Ovary (tissue), 9 donors: ENCODE data around the gene CLEC2A. TPM values are rescaled to one million over a fixed set of nuclear protein-coding genes. Genes with fewer than 3 reads are reported as not detected.
"Not testable (repeated sequence)": the region's sequence is repeated elsewhere in the genome, so short reads cannot be mapped to it uniquely, and the experiment has no call there.

Experiments used
- DNase-seq, 5 donors: peaks; one replicate each; pipeline ENCODE4 v3.0.0-alpha.2; 2019 to 2020
- H3K27ac ChIP-seq, 2 donors: fragments of 200-600 bp; one replicate each; pipeline versions ENCODE4 v1.5.1 to v1.8.0; 2019 to 2022
- H3K27me3 ChIP-seq: fragments of 200-600 bp; one replicate; pipeline ENCODE4 v1.8.0; 2022
- H3K36me3 ChIP-seq: fragments of 200-600 bp; sonication (generic); one replicate; pipeline ENCODE4 v1.5.1; 2019
- H3K4me1 ChIP-seq: one replicate; pipeline ENCODE4 v1.8.1; 2013; ENCODE audit warnings: mild to moderate bottlenecking, moderate library complexity; ENCODE audit not compliant: insufficient read depth
- H3K4me3 ChIP-seq: fragments of 200-600 bp; sonication (generic); one replicate; pipeline ENCODE4 v1.5.1; 2017
- H3K9me3 ChIP-seq, 2 donors: fragments of 200-600 bp in 1 of 2; sonication (generic) in 1 of 2; one replicate each; pipeline versions ENCODE4 v1.5.1 to v1.8.1; 2013 to 2019; ENCODE audit warnings: mild to moderate bottlenecking in 1 of 2, moderate library complexity in 1 of 2
- CTCF ChIP-seq, 3 donors: fragments of 450-650 bp in 2 of 3; fragments of 200-600 bp in 1 of 3; IDR thresholded peaks; one replicate each; pipeline versions ENCODE4 v1.5.1 to v1.8.0; 2016 to 2022; ENCODE audit warnings: antibody characterized with exemption in 3 of 3, mild to moderate bottlenecking in 1 of 3
- EP300 ChIP-seq: sonication (generic); formaldehyde crosslinking; IDR thresholded peaks from one replicate; pipeline ENCODE4 v1.6.1; 2017; ENCODE audit warnings: antibody characterized with exemption
- POLR2A ChIP-seq: fragments of 450-650 bp; IDR thresholded peaks from one replicate; pipeline ENCODE4 v1.6.1; 2017; ENCODE audit warnings: antibody characterized with exemption, mild to moderate bottlenecking, moderate library complexity
- WGBS, 3 donors: extraction: QIAGEN DNeasy Blood & Tissue Kit in 1 of 3; methylation state at CpG; one replicate each; pipeline versions ENCODE4 v1.1.5 to v1.1.7; 2013 to 2017; 5-methylcytosine and 5-hydroxymethylcytosine counted together
- intact Hi-C, 4 donors: fragments of 100-400 bp; cut with DNase I; formaldehyde crosslinking; loops; one replicate each; pipeline versions ENCODE4 v1.11.0 to v1.15.1; 2022 to 2023
- polyA plus RNA-seq, 2 donors: library from polyadenylated mRNA; stranded (reverse); fragments of 200-250 nt in 1 of 2; fragments of 350-450 nt in 1 of 2; fragmentation: Illumina TruSeq in 1 of 2; extraction: RNeasy Lipid Tissue Mini Kit (QIAGEN cat#74804) in 1 of 2; gene quantifications; one replicate each; pipeline ENCODE4 v1.2.3, GENCODE V29; 2013 to 2014
- total RNA-seq, 7 donors: library from RNA; depleted of rRNA in 2 of 7; stranded (reverse); fragments of >200 nt in 2 of 7; fragmentation: NEBNext Ultra II Directional in 3 of 7; extraction: Animal tissue kit (Norgen Biotek cat#: 25700) in 3 of 7; gene quantifications; one replicate each; pipeline versions ENCODE4 v1.1.0 to v1.2.4, GENCODE V29; 2016 to 2023
- donor health status: DM: no; HTN: no; CAD: no; lungs with moderate emphysema.
- donor health status: DM: no; HTN: no; CAD: no.
- donor health status: Bipolar disorder and iron deficiency.
- donor health status: DM: yes; HTN: yes; CAD: no.
- donor health status: DM: no; HTN: no; CAD: no.
- donor health status: DM: yes; HTN: yes; CAD: no.

The CLEC2A gene
- total and polyA plus RNA-seq, 9 donors = not detected

DNA sequence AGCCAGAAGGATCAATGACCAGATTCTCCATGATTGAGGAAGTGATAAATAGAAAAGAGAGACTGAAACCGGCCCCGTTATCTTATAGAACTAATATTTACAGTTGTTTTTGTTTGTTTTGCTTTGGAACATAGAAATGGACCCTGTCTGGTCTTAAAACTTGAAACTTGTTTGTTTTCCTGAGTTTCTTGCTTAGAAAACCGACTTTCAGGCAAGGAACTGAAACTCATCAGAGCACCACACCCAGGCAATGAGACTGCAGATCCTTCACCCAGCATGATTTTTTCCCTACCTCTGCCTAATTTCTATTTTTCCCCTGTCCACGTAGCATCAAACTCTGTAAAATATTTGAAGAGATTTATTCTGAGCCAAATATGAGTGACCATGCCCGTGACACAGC lies 28.4 kb upstream of the CLEC2A start:
- Histone ChIP-seq H3K27ac (no peak overlapping the region), H3K36me3 (no peaks in the 10 kb centered on the region), H3K4me1 (no peaks in the 10 kb centered on the region), H3K27me3 (no peaks in the 10 kb centered on the region), H3K4me3 (no peak overlapping the region), H3K9me3 (no peaks in the 10 kb centered on the region)
- WGBS, 3 donors = 68 to 75% (median 72%) methylated on average over 5 of the region's 5 CpGs
- TF ChIP-seq EP300 (no peak), POLR2A (no peak), CTCF (IDR thresholded peaks at IDR 0.05) (no peak)
- intact Hi-C loops = no loop called here
- DNase-seq = no peak

GRCh38 chr12:9957834-9958233 lies 25.7 kb upstream of the CLEC2A start:
- no peaks in the 10 kb centered on the region for H3K36me3 ChIP-seq
- no peaks in the 10 kb centered on the region for H3K27me3 ChIP-seq
- no peaks in the 10 kb centered on the region for H3K9me3 ChIP-seq
- H3K4me1 ChIP-seq = no peaks in the 10 kb centered on the region
- DNase-seq = no peak
- no peak overlapping the region for H3K27ac ChIP-seq
- TF ChIP-seq POLR2A (no peak), EP300 (no peak), CTCF (IDR thresholded peaks at IDR 0.05) (no peak)
- H3K4me3 ChIP-seq = no peak overlapping the region
- intact Hi-C loops = no loop called here

DNA sequence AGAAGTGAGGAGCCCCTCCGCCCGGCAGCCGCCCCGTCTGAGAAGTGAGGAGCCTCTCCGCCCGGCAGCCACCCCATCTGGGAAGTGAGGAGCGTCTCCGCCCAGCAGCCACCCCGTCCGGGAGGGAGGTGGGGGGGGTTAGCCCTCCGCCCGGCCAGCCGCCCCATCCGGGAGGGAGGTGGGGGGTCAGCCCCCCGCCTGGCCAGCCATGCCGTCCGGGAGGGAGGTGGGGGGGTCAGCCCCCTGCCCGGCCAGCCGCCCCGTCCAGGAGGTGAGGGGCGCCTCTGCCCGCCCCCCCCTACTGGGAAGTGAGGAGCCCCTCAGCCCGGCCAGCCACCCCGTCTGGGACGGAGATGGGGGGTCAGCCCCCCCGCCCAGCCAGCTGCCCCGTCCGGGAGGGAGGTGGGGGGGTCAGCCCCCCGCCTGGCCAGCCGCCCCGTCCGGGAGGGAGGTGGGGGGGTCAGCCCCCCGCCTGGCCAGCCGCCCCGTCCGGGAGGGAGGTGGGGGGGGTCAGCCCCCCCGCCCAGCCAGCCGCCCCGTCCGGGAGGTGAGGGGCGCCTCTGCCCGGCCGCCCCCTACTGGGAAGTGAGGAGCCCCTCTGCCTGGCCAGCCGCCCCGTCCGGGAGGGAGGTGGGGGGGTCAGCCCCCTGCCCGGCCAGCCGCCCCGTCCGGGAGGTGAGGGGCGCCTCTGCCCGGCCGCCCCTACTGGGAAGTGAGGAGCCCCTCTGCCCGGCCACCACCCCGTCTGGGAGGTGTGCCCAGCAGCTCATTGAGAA lies 21.0 kb upstream of the CLEC2A start:
- H3K4me3 ChIP-seq, H3K27me3 ChIP-seq, H3K27ac ChIP-seq, H3K36me3 ChIP-seq, H3K4me1 ChIP-seq, intact Hi-C loops, H3K9me3 ChIP-seq: not testable (repeated sequence)
- WGBS, 3 donors = 88 to 100% (median 97%) methylated on average over 7 to 23 of the region's 55 CpGs
- peak in 1 of 5 donors; percentile 21 for DNase-seq

- Histone ChIP-seq H3K9me3 (no peaks in the 10 kb centered on the region), H3K4me1 (no peaks in the 10 kb centered on the region), H3K27ac (no peak overlapping the region), H3K36me3 (no peaks in the 10 kb centered on the region), H3K27me3 (no peaks in the 10 kb centered on the region), H3K4me3 (no peak overlapping the region)
- TF ChIP-seq CTCF (IDR thresholded peaks at IDR 0.05) (no peak), POLR2A (no peak), EP300 (no peak)
- no peak for DNase-seq
- intact Hi-C loops = no loop called here
- WGBS, 3 donors = 73 to 77% (median 76%) methylated on average over 5 of the region's 5 CpGs
Measured at GRCh38 chr12:9951026-9951675, 19.0 kb upstream of the CLEC2A start.
